Measurements from ENCODE around the gene ISYNA1.

The ISYNA1 gene

DNA sequence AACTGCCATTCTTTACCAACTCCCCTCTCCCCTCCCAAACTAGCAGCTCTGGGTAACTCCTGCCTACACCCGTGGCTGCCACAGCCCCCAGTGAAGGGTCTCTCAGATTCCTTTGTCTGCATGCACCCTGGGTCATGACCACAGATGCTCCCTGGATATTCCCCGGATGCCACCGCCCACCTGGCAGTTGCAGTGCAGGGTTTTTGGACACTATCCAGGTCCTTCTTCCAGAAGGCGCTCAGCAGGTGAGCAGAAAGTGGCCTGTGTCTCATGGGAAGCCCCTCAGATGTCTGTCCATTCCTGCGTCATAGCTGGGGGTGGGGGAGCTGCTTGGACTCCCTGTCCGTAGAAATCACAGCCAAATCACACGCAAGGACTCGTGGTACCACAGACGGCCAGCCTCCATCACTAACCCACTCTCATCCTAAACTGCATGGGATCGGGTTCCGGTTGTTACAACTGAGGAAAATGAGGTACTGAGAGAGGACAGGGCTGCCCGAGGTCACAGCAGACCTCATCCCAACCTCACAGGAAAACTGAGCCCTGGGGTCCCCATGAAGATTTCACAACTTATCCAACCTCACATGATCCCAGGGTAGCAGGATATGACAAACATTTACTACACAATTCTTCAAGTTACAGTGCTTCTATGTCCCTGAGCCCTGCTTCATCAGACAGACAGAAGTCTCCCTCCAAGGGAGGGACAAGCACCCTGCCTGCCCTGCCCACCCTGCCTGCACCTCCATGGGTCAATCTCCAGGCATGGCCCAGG, 45.4 kb upstream of the ISYNA1 start:
- Histone ChIP-seq H3K9me2 (replicated peaks; ENCODE audit: low read depth, low read length) (no peaks in the 10 kb centered on the region), H3K4me3 (ENCODE audit: low read length, poor library complexity, severe bottlenecking) (no peak overlapping the region), H4K20me1 (ENCODE audit: insufficient read depth, low read length, poor library complexity, severe bottlenecking) (peaks cover 28% of the 10 kb centered on the region), H3F3A (ENCODE audit: low read depth) (no peaks in the 10 kb centered on the region), H2AFZ (ENCODE audit: low read length) (no peak overlapping the region), H3K4me2 (ENCODE audit: low read depth, low read length, poor library complexity, severe bottlenecking) (no peak overlapping the region), H3K4me1 (ENCODE audit: insufficient read depth, low read length, poor library complexity, severe bottlenecking) (peaks cover 10% of the 10 kb centered on the region), H3K9me3 (ENCODE audit: insufficient read depth, low read depth, low read length) (no peaks in the 10 kb centered on the region), H3K36me3 (ENCODE audit: insufficient read depth, low read length) (no peaks in the 10 kb centered on the region), H3K9ac (ENCODE audit: low read depth, low read length, poor library complexity, severe bottlenecking) (no peak overlapping the region), H3K27me3 (ENCODE audit: insufficient read depth, low read length, poor library complexity, severe bottlenecking) (no peaks in the 10 kb centered on the region), H3K79me2 (ENCODE audit: insufficient read depth, low read length) (peaks cover 96% of the 10 kb centered on the region)
- TF ChIP-seq, protein P1, sequence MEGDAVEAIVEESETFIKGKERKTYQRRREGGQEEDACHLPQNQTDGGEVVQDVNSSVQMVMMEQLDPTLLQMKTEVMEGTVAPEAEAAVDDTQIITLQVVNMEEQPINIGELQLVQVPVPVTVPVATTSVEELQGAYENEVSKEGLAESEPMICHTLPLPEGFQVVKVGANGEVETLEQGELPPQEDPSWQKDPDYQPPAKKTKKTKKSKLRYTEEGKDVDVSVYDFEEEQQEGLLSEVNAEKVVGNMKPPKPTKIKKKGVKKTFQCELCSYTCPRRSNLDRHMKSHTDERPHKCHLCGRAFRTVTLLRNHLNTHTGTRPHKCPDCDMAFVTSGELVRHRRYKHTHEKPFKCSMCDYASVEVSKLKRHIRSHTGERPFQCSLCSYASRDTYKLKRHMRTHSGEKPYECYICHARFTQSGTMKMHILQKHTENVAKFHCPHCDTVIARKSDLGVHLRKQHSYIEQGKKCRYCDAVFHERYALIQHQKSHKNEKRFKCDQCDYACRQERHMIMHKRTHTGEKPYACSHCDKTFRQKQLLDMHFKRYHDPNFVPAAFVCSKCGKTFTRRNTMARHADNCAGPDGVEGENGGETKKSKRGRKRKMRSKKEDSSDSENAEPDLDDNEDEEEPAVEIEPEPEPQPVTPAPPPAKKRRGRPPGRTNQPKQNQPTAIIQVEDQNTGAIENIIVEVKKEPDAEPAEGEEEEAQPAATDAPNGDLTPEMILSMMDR (conservative IDR thresholded peaks at IDR 0.05; ENCODE audit: low read length): no peak
- no peak for TF ChIP-seq EZH2phosphoT487 (IDR thresholded peaks at IDR 0.05; ENCODE audit: borderline replicate concordance)

DNA sequence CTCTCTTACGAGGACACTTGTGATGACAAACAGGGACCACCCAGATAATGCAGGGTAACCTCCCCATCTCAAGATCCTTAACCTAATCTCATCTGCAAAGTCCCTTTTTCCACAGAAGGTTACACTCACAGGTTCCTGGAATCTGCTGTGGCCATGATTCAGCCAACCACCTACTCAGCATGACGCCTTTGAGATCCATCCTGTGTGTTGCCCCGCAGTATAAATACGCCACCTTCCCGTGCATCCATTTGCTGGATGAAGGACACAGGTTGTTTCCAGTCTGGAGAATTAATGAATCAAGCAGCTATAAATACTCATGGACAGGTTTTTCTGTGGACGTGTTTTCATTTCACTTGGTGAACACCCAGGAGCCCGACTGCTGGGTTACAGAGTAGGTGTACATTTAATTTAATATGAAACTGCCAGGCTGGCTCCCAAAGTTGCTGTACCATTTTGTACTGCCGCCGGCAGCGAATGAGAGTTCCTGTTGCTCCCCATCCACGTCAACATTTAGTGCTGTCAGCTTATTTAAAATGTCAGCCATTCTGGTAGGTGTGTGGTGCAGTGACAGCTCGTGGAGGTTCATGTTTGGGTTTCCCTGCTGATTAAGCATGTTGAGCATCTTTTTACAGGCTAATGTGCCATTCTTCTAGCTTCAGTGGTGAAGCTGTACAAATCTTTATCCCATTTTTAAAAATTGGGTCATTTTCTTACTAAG, 43.7 kb upstream of the ISYNA1 start:
- H2AFZ ChIP-seq (ENCODE audit: low read length): no peak overlapping the region
- H3K9me3 ChIP-seq (ENCODE audit: insufficient read depth, low read depth, low read length): no peaks in the 10 kb centered on the region
- H3F3A ChIP-seq (ENCODE audit: low read depth): no peaks in the 10 kb centered on the region
- no peak overlapping the region for H3K4me2 ChIP-seq (ENCODE audit: low read depth, low read length, poor library complexity, severe bottlenecking)
- peaks cover 23% of the 10 kb centered on the region for H4K20me1 ChIP-seq (ENCODE audit: insufficient read depth, low read length, poor library complexity, severe bottlenecking)
- H3K27me3 ChIP-seq (ENCODE audit: insufficient read depth, low read length, poor library complexity, severe bottlenecking): no peaks in the 10 kb centered on the region
- H3K36me3 ChIP-seq (ENCODE audit: insufficient read depth, low read length): no peaks in the 10 kb centered on the region
- no peak overlapping the region for H3K9ac ChIP-seq (ENCODE audit: low read depth, low read length, poor library complexity, severe bottlenecking)
- TF ChIP-seq, protein P1 (conservative IDR thresholded peaks at IDR 0.05; ENCODE audit: low read length): no peak
- no peak for TF ChIP-seq EZH2phosphoT487 (IDR thresholded peaks at IDR 0.05; ENCODE audit: borderline replicate concordance)
- no peaks in the 10 kb centered on the region for H3K9me2 ChIP-seq (replicated peaks; ENCODE audit: low read depth, low read length)
- peaks cover 94% of the 10 kb centered on the region for H3K79me2 ChIP-seq (ENCODE audit: insufficient read depth, low read length)
- H3K4me1 ChIP-seq (ENCODE audit: insufficient read depth, low read length, poor library complexity, severe bottlenecking): peaks cover 10% of the 10 kb centered on the region
- H3K4me3 ChIP-seq (ENCODE audit: low read length, poor library complexity, severe bottlenecking): no peak overlapping the region

DNA sequence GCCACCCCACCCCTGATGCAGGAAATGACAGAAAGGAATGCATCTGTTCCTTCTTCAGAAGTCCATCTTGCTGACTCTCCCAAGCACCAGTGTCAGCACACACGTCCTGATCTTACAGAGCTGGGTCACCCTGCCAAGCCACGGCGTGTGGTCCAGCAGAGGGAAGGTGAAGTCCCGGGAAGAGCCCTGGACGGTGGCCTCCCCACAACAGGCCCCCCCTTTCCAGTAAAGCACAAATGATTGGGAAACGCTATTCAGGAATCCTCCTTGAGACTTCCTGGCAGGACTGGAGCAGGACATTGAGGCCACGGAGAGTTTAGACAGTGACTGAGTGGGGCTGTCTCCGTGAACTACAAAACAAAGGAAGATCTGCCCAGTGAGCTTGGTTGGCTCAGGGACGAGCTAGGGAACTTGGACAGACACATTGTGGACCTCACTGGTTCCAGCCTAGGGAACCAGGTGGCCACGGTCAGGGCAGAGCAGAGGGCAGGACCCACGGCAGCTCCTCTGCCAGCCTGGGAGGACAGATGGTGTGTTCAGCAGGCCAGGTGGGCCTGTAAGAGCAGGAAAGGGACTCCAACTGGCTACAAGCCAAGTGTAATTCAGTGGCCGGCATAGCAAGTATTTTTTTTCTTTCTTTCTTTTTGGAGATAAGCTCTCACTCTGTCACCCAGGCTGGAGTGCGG, 42.2 kb upstream of the ISYNA1 start:
- no peak overlapping the region for H2AFZ ChIP-seq (ENCODE audit: low read length)
- H3K4me2 ChIP-seq (ENCODE audit: low read depth, low read length, poor library complexity, severe bottlenecking): no peak overlapping the region

More for the DNA sequence above, 42.2 kb upstream of the ISYNA1 start:
- H4K20me1 ChIP-seq (ENCODE audit: insufficient read depth, low read length, poor library complexity, severe bottlenecking): peaks cover 18% of the 10 kb centered on the region
- H3K27me3 ChIP-seq (ENCODE audit: insufficient read depth, low read length, poor library complexity, severe bottlenecking): no peaks in the 10 kb centered on the region
- no peaks in the 10 kb centered on the region for H3K9me2 ChIP-seq (replicated peaks; ENCODE audit: low read depth, low read length)
- H3K4me3 ChIP-seq (ENCODE audit: low read length, poor library complexity, severe bottlenecking): no peak overlapping the region
- H3K79me2 ChIP-seq (ENCODE audit: insufficient read depth, low read length): peaks cover 93% of the 10 kb centered on the region
- TF ChIP-seq EZH2phosphoT487 (IDR thresholded peaks at IDR 0.05; ENCODE audit: borderline replicate concordance): no peak
- TF ChIP-seq, protein P1 (conservative IDR thresholded peaks at IDR 0.05; ENCODE audit: low read length): no peak
- H3K4me1 ChIP-seq (ENCODE audit: insufficient read depth, low read length, poor library complexity, severe bottlenecking): peaks cover 10% of the 10 kb centered on the region
- H3F3A ChIP-seq (ENCODE audit: low read depth): no peaks in the 10 kb centered on the region
- H3K9me3 ChIP-seq (ENCODE audit: insufficient read depth, low read depth, low read length): no peaks in the 10 kb centered on the region
- H3K9ac ChIP-seq (ENCODE audit: low read depth, low read length, poor library complexity, severe bottlenecking): no peak overlapping the region
- H3K36me3 ChIP-seq (ENCODE audit: insufficient read depth, low read length): no peaks in the 10 kb centered on the region

All from Loucy (cell line).